Hepatocyte (in vitro differentiated cells): ENCODE measurements around the gene SEL1L3. TPM values are rescaled to one million over a fixed set of nuclear protein-coding genes. Genes with fewer than 3 reads are reported as not detected.

ENCODE experiments used
- DNase-seq: peaks from one replicate; pipeline ENCODE4 v3.0.0-alpha.2; 2016; ENCODE audit warnings: low spot score
- H2AFZ ChIP-seq: fragments of 200-600 bp; sonication (generic); 2 replicates; pipeline ENCODE4 v1.6.0; 2016; ENCODE audit warnings: antibody characterized with exemption, mild to moderate bottlenecking
- H3K27ac ChIP-seq: fragments of 200-600 bp; sonication (generic); 2 replicates; pipeline ENCODE4 v1.5.1; 2016; ENCODE audit warnings: mild to moderate bottlenecking
- H3K27me3 ChIP-seq: fragments of 200-600 bp; sonication (generic); 2 replicates; pipeline ENCODE4 v1.6.1; 2016
- H3K36me3 ChIP-seq: fragments of 200-600 bp; sonication (generic); replicated peaks from 2 replicates; pipeline ENCODE4 v1.5.1; 2016; ENCODE audit warnings: low read depth; ENCODE audit not compliant: insufficient read depth
- H3K4me1 ChIP-seq: fragments of 200-600 bp; sonication (generic); 2 replicates; pipeline ENCODE4 v1.5.1; 2016; ENCODE audit warnings: mild to moderate bottlenecking, moderate library complexity; ENCODE audit not compliant: insufficient read depth
- H3K4me2 ChIP-seq: fragments of 200-600 bp; sonication (generic); 2 replicates; pipeline ENCODE4 v1.6.0; 2016
- H3K4me3 ChIP-seq: fragments of 200-600 bp; sonication (generic); 2 replicates; pipeline ENCODE4 v1.5.1; 2016; ENCODE audit warnings: mild to moderate bottlenecking
- H3K79me2 ChIP-seq: fragments of 200-600 bp; sonication (generic); 2 replicates; pipeline ENCODE4 v1.6.0; 2017; ENCODE audit warnings: mild to moderate bottlenecking
- H3K9me2 ChIP-seq: fragments of 200-600 bp; sonication (generic); replicated peaks from 2 replicates; pipeline ENCODE4 v1.6.0; 2017; ENCODE audit warnings: mild to moderate bottlenecking; ENCODE audit not compliant: insufficient read depth
- H3K9me3 ChIP-seq: fragments of 200-600 bp; sonication (generic); 2 replicates; pipeline ENCODE4 v1.5.1; 2016; ENCODE audit warnings: low read depth, mild to moderate bottlenecking
- H4K20me1 ChIP-seq: fragments of 200-600 bp; sonication (generic); 2 replicates; pipeline ENCODE4 v1.6.0; 2016; ENCODE audit warnings: mild to moderate bottlenecking; ENCODE audit not compliant: insufficient read depth, poor library complexity, severe bottlenecking
- CTCF ChIP-seq: fragments of 200-600 bp; sonication (generic); IDR thresholded peaks from 2 replicates; pipeline ENCODE4 v1.5.1; 2016; ENCODE audit warnings: antibody characterized with exemption, mild to moderate bottlenecking; ENCODE audit not compliant: poor library complexity
- EZH2 ChIP-seq: fragments of 200-600 bp; sonication (generic); IDR thresholded peaks from 2 replicates; pipeline ENCODE4 v1.6.1; 2016; ENCODE audit warnings: antibody characterized with exemption, mild to moderate bottlenecking, borderline replicate concordance
- EZH2phosphoT487 ChIP-seq: fragments of 200-600 bp; sonication (generic); IDR thresholded peaks from one replicate; pipeline ENCODE4 v1.6.1; 2018; ENCODE audit warnings: antibody characterized with exemption, mild to moderate bottlenecking, low read depth, moderate library complexity; ENCODE audit not compliant: unreplicated experiment, severe bottlenecking
- WGBS: methylation state at CpG from one replicate; pipeline ENCODE4 v1.1.6; 2016; ENCODE audit warnings: low lambda C conversion rate; ENCODE audit errors: missing lambda C conversion rate; 5-methylcytosine and 5-hydroxymethylcytosine counted together
- polyA plus RNA-seq: library from polyadenylated mRNA; unstranded; fragments of >200 nt; fragmentation: Nextera tagmentation; extraction: Ambion mirVana; gene quantifications from 2 replicates; pipeline ENCODE4 v1.2.1, GENCODE V29; 2016
- total RNA-seq: library from RNA; depleted of rRNA; stranded (reverse); fragments of >200 nt; gene quantifications from 2 replicates; pipeline ENCODE4 v1.2.3, GENCODE V29; 2014

SEL1L3 gene
- total and polyA plus RNA-seq, 2 experiments from 2014 or later, result 13.7 to 56.2 TPM

GRCh38 chr4:25770847-25771246 is 91.9 kb downstream of the SEL1L3 start:
- no peaks in the 10 kb centered on the region for H4K20me1 ChIP-seq
- H3K9me2 ChIP-seq, result no peaks in the 10 kb centered on the region
- no peaks in the 10 kb centered on the region for H3K27me3 ChIP-seq
- H3K4me2 ChIP-seq, result no peak overlapping the region
- no peaks in the 10 kb centered on the region for H3K36me3 ChIP-seq
- H3K9me3 ChIP-seq, result no peaks in the 10 kb centered on the region
- TF ChIP-seq EZH2, result no peak
- TF ChIP-seq EZH2phosphoT487, result no peak
- TF ChIP-seq CTCF, result no peak
- no peak overlapping the region for H3K4me3 ChIP-seq
- WGBS, result 46% methylated on average over 1 of the region's 1 CpG
- H3K79me2 ChIP-seq, result no peaks in the 10 kb centered on the region
- H2AFZ ChIP-seq, result no peak overlapping the region
- H3K4me1 ChIP-seq, result peaks cover 10% of the 10 kb centered on the region
- DNase-seq, result no peak
- no peak overlapping the region for H3K27ac ChIP-seq

GRCh38 chr4:25769251-25769650 is 93.5 kb downstream of the SEL1L3 start:
- no peaks in the 10 kb centered on the region for H3K9me3 ChIP-seq
- H3K4me1 ChIP-seq, result peaks cover 10% of the 10 kb centered on the region
- no peak overlapping the region for H3K27ac ChIP-seq
- no peak overlapping the region for H3K4me3 ChIP-seq
- DNase-seq, result no peak
- WGBS, result 56% methylated on average over 4 of the region's 4 CpGs
- no peaks in the 10 kb centered on the region for H3K9me2 ChIP-seq
- no peaks in the 10 kb centered on the region for H3K27me3 ChIP-seq
- no peak overlapping the region for H2AFZ ChIP-seq
- no peaks in the 10 kb centered on the region for H3K79me2 ChIP-seq
- no peaks in the 10 kb centered on the region for H4K20me1 ChIP-seq
- no peak overlapping the region for H3K4me2 ChIP-seq
- no peaks in the 10 kb centered on the region for H3K36me3 ChIP-seq
- TF ChIP-seq EZH2phosphoT487, result no peak
- no peak for TF ChIP-seq EZH2
- no peak for TF ChIP-seq CTCF

DNA sequence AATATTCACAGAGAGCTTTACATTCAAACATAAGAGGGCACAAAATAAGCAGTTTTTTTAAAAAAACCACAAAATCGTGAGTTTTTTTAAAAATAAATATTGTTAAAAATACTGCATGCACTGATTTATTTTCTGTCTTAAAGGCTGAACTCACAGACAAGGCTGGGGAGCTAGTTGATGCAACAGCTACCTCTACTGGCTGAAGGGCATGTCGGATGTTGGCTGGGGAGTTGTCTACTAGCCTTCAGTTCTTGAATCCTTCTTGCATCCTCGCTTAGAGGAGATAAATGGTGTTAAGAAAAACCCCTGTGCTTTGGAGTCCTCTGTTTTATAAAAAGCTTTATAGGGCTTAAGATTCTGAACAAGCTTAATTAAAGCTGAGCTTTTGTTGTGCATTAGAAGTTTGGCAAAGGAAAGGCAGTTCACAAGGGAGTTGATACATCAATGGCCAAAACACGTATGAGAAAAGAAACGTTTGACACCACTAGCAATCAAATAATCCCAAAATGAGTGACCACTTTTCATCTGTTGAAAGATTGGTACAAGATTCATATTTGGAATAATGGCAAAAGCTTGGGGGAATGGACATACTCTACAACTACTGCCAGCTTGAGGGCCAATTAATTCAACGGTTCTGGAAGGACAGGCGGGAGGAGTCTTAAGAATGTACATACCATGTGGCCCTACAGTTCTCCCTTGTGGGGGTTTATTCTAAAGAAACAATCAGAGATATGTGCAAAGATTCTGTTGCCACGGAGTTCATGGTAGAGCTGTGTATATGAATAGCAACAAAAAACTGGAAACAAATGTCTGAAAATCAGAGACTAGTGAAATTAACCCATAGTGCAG is 94.7 kb downstream of the SEL1L3 start:
- no peaks in the 10 kb centered on the region for H3K9me3 ChIP-seq
- H3K27ac ChIP-seq, result no peak overlapping the region
- peak; percentile 85 for DNase-seq
- H3K36me3 ChIP-seq, result no peaks in the 10 kb centered on the region
- no peak overlapping the region for H3K4me3 ChIP-seq
- H3K27me3 ChIP-seq, result no peaks in the 10 kb centered on the region
- 56% methylated on average over 8 of the region's 8 CpGs for WGBS
- no peaks in the 10 kb centered on the region for H4K20me1 ChIP-seq
- no peak overlapping the region for H2AFZ ChIP-seq
- no peaks in the 10 kb centered on the region for H3K79me2 ChIP-seq
- peaks cover 10% of the 10 kb centered on the region for H3K4me1 ChIP-seq
- no peak for TF ChIP-seq EZH2
- peak; percentile 94 for TF ChIP-seq CTCF
- TF ChIP-seq EZH2phosphoT487, result no peak
- H3K4me2 ChIP-seq, result no peak overlapping the region
- H3K9me2 ChIP-seq, result no peaks in the 10 kb centered on the region
